Suprapubic skin (tissue), 4 donors: ENCODE data around the gene MANBA. TPM values are rescaled to one million over a fixed set of nuclear protein-coding genes. Genes with fewer than 3 reads are reported as not detected.

ENCODE experiments used
- DNase-seq, 2 donors: peaks; one replicate each; pipeline ENCODE4 v3.0.0-alpha.2; 2019; ENCODE audit warnings: low spot score in 2 of 2
- H3K27ac ChIP-seq: fragments of 200-600 bp; sonication (generic); one replicate; pipeline ENCODE4 v1.5.1; 2019
- H3K27me3 ChIP-seq: fragments of 200-600 bp; sonication (generic); one replicate; pipeline ENCODE4 v1.5.1; 2019
- H3K36me3 ChIP-seq: fragments of 200-600 bp; sonication (generic); one replicate; pipeline ENCODE4 v1.5.1; 2019
- H3K4me1 ChIP-seq: fragments of 200-600 bp; sonication (generic); one replicate; pipeline ENCODE4 v1.5.1; 2019
- H3K4me3 ChIP-seq: fragments of 200-600 bp; sonication (generic); one replicate; pipeline ENCODE4 v1.5.1; 2019; ENCODE audit warnings: mild to moderate bottlenecking
- H3K9me3 ChIP-seq: fragments of 200-600 bp; sonication (generic); one replicate; pipeline ENCODE4 v1.5.1; 2019
- CTCF ChIP-seq, 2 donors: fragments of 200-600 bp in 1 of 2; fragments of 450-650 bp in 1 of 2; sonication (generic) in 1 of 2; IDR thresholded peaks; one replicate each; pipeline ENCODE4 v1.5.1; 2016 to 2019; ENCODE audit warnings: antibody characterized with exemption in 2 of 2, mild to moderate bottlenecking in 1 of 2, moderate library complexity in 1 of 2
- EP300 ChIP-seq: sonication (generic); formaldehyde crosslinking; IDR thresholded peaks from one replicate; pipeline ENCODE4 v1.6.1; 2017; ENCODE audit warnings: antibody characterized with exemption
- POLR2A ChIP-seq, 2 donors: fragments of 450-650 bp; IDR thresholded peaks; one replicate each; pipeline ENCODE4 v1.6.1; 2017; ENCODE audit warnings: antibody characterized with exemption in 2 of 2, mild to moderate bottlenecking in 2 of 2, moderate library complexity in 2 of 2
- POLR2AphosphoS5 ChIP-seq, 3 donors: sonication (generic); formaldehyde crosslinking; IDR thresholded peaks; one replicate each; pipeline ENCODE4 v1.6.1; 2017; ENCODE audit warnings: antibody characterized with exemption in 3 of 3
- WGBS: methylation state at CpG from one replicate; pipeline ENCODE4 v1.1.5; 2018; 5-methylcytosine and 5-hydroxymethylcytosine counted together
- total RNA-seq, 4 donors: library from RNA; depleted of rRNA; stranded (reverse); fragments of >200 nt; gene quantifications; one replicate each; pipeline ENCODE4 v1.1.0, GENCODE V29; 2016

MANBA gene
- total RNA-seq, 4 donors from 2014 or later: 11.0 to 36.1 (median 21.1) TPM

- no peak for DNase-seq
- 62% methylated on average over 4 of the region's 4 CpGs for WGBS
- TF ChIP-seq POLR2A (IDR thresholded peaks at IDR 0.05) (no peak), EP300 (no peak), POLR2AphosphoS5 (IDR thresholded peaks at IDR 0.05) (no peak), CTCF (IDR thresholded peaks at IDR 0.05) (no peak)
- no peaks in the 10 kb centered on the region for H3K9me3 ChIP-seq
- H3K4me1 ChIP-seq: peaks cover 6% of the 10 kb centered on the region
- no peaks in the 10 kb centered on the region for H3K36me3 ChIP-seq
- no peak overlapping the region for H3K27ac ChIP-seq
- no peaks in the 10 kb centered on the region for H3K27me3 ChIP-seq
- H3K4me3 ChIP-seq: no peak overlapping the region
Measured at GRCh38 chr4:102687373-102687981, 73.3 kb downstream of the MANBA start.

DNA sequence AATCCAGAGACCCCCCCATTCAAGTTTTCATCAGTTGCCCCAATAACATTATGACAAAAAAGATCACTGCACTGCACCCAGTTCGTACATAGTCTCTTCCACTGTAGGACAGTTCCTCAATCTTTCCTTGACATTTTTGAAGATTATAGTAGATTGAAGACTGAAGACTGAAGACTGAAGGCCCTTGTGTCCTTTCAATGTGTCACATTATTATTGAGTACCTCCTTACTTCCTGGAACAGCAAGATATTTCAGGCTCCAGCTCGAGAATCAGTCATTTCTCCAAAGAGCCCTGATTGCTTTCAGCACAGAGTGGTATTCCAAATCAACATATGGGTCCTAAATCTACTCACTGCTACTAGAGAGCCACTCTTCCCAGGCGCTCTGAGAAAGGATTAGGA, 75.0 kb downstream of the MANBA start:
- peaks cover 4% of the 10 kb centered on the region for H3K36me3 ChIP-seq
- H3K9me3 ChIP-seq: no peaks in the 10 kb centered on the region
- no peaks in the 10 kb centered on the region for H3K27me3 ChIP-seq
- 88% methylated on average over 3 of the region's 3 CpGs for WGBS
- no peak for DNase-seq
- peaks cover 6% of the 10 kb centered on the region for H3K4me1 ChIP-seq
- no peak for TF ChIP-seq POLR2A (IDR thresholded peaks at IDR 0.05)
- TF ChIP-seq CTCF (IDR thresholded peaks at IDR 0.05): no peak
- no peak for TF ChIP-seq EP300
- no peak for TF ChIP-seq POLR2AphosphoS5 (IDR thresholded peaks at IDR 0.05)
- no peak overlapping the region for H3K4me3 ChIP-seq
- no peak overlapping the region for H3K27ac ChIP-seq

DNA sequence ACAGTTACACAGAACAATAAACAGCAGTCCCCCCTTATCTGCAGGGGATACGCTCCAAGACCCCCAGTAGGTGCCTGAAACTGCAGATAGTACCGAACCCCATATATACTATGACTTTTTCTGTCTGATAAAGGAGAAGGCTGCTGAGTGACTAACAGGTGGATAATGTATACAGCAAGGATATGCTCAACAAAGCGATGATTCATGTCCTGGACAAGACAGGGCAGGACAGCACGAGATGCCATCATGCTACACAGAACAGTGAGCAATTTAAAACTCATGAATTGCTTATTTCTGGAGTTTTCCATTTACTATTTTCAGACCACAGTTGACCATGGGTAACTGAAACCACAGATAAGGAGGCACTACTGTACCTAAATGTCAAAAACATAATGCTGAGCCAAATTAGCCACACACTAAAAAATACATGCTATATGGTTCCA, 76.1 kb downstream of the MANBA start:
- peaks cover 4% of the 10 kb centered on the region for H3K36me3 ChIP-seq
- 49% methylated on average over 4 of the region's 4 CpGs for WGBS
- TF ChIP-seq POLR2A (IDR thresholded peaks at IDR 0.05) (no peak), CTCF (IDR thresholded peaks at IDR 0.05) (no peak), POLR2AphosphoS5 (IDR thresholded peaks at IDR 0.05) (no peak), EP300 (no peak)
- H3K9me3 ChIP-seq: no peaks in the 10 kb centered on the region
- no peak overlapping the region for H3K4me3 ChIP-seq
- no peaks in the 10 kb centered on the region for H3K27me3 ChIP-seq
- no peak for DNase-seq
- H3K4me1 ChIP-seq: peaks cover 6% of the 10 kb centered on the region
- H3K27ac ChIP-seq: no peak overlapping the region

GRCh38 chr4:102683881-102684609, 76.7 kb downstream of the MANBA start:
- Histone ChIP-seq H3K4me1 (peaks cover 8% of the 10 kb centered on the region), H3K4me3 (no peak overlapping the region), H3K27me3 (no peaks in the 10 kb centered on the region), H3K27ac (no peak overlapping the region), H3K9me3 (no peaks in the 10 kb centered on the region), H3K36me3 (peaks cover 4% of the 10 kb centered on the region)
- 64% methylated on average over 5 of the region's 5 CpGs for WGBS
- TF ChIP-seq POLR2A (IDR thresholded peaks at IDR 0.05): no peak
- TF ChIP-seq POLR2AphosphoS5 (IDR thresholded peaks at IDR 0.05): no peak
- TF ChIP-seq CTCF (IDR thresholded peaks at IDR 0.05): no peak
- no peak for TF ChIP-seq EP300
- no peak for DNase-seq

DNA sequence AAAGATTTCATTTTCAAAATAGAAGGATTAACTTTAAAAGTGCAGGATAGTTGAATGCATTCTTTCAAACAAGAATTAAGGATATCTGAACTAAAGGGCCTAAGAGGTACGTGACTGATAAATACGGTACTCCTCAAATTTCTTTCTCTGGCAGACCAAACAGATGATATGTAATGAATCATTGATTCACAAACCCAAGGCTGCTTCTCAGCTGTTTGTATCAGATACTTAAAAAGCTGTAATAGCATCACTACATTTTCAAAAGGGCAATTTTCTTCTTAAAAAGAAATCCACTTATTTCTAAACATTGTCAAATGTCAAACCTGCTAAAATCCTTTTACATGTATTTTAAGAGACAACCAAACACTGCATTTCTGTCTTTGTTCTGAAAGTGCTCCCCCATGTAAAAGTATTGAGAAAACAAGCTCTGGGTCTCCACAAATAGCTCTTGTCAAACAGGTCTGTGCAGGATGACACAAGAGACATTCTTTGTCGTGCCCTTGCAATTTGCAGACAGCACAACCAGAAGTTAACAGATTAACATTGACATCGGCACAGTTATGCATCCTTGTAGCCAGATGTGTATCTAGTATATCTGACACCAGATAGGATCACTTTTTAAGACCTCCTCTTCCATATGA, 82.0 kb downstream of the MANBA start:
- no peak overlapping the region for H3K27ac ChIP-seq
- no peak for DNase-seq
- H3K36me3 ChIP-seq: peaks cover 4% of the 10 kb centered on the region
- H3K4me1 ChIP-seq: peaks cover 6% of the 10 kb centered on the region
- no peak overlapping the region for H3K4me3 ChIP-seq
- H3K9me3 ChIP-seq: no peaks in the 10 kb centered on the region
- no peak for TF ChIP-seq POLR2AphosphoS5 (IDR thresholded peaks at IDR 0.05)
- TF ChIP-seq CTCF (IDR thresholded peaks at IDR 0.05): no peak
- TF ChIP-seq EP300: no peak
- TF ChIP-seq POLR2A (IDR thresholded peaks at IDR 0.05): no peak
- no peaks in the 10 kb centered on the region for H3K27me3 ChIP-seq
- 38% methylated on average over 4 of the region's 4 CpGs for WGBS
